ENCODE data around the gene TMEM30A. TPM values are rescaled to one million over a fixed set of nuclear protein-coding genes. Genes with fewer than 3 reads are reported as not detected.

Gene TMEM30A
- total RNA-seq, 1 experiment from 2014 or later: 65.2 TPM

- no peaks in the 10 kb centered on the region for H3K9me3 ChIP-seq (ENCODE audit: control insufficient read depth, low read depth, low read length)
- H3K36me3 Mint-ChIP-seq (ENCODE audit: insufficient read depth in 1 of 3, low read depth in 3 of 3): no peaks in the 10 kb centered on the region; a peak in 1 of 7 replicates
- H3K27me3 ChIP-seq (ENCODE audit: insufficient read depth, low read length): peaks cover 40% of the 10 kb centered on the region
- H2BK120ac ChIP-seq (ENCODE audit: low read depth, low read length, poor library complexity, severe bottlenecking): no peak overlapping the region
- no peak overlapping the region for H2BK15ac ChIP-seq (ENCODE audit: low read depth, low read length)
- no peak overlapping the region for H3K4ac ChIP-seq (ENCODE audit: low read depth, low read length)
- TF ChIP-seq CTCF (conservative IDR thresholded peaks at IDR 0.05): no peak
- no peaks in the 10 kb centered on the region for H3K79me2 ChIP-seq (ENCODE audit: insufficient read depth, low read length)
- H3K4me3 Mint-ChIP-seq: no peak overlapping the region
- H4K8ac ChIP-seq (replicated peaks; ENCODE audit: insufficient read length, low read depth, low read length): no peak overlapping the region
- no peak overlapping the region for H4K91ac ChIP-seq (ENCODE audit: insufficient read length, low read depth, low read length)
- H3K27ac ChIP-seq (ENCODE audit: insufficient read length, low read depth, low read length): no peak overlapping the region
- no peaks in the 10 kb centered on the region for H4K20me1 ChIP-seq (ENCODE audit: control insufficient read depth, insufficient read depth, insufficient read length)
- no peak overlapping the region for H2AK5ac ChIP-seq (ENCODE audit: insufficient read length, low read length)
- H2BK20ac ChIP-seq (ENCODE audit: low read depth, low read length, poor library complexity, severe bottlenecking): no peak overlapping the region
- no peak overlapping the region for H3K23ac ChIP-seq (ENCODE audit: insufficient read length, low read depth, low read length)
- H3K9me3 Mint-ChIP-seq: no peaks in the 10 kb centered on the region; a peak in 1 of 5 replicates
- no peak overlapping the region for H3K4me2 ChIP-seq (ENCODE audit: insufficient read depth, insufficient read length, low read length)
- peaks cover 64% of the 10 kb centered on the region for H3K27me3 Mint-ChIP-seq (ENCODE audit: low read depth)
- H3K9ac ChIP-seq (ENCODE audit: extremely low read depth, insufficient read length, low read length): no peak overlapping the region
- H2AFZ ChIP-seq (ENCODE audit: low read length): no peak overlapping the region
- H3K4me1 ChIP-seq (ENCODE audit: insufficient read depth, low read length): peaks cover 3% of the 10 kb centered on the region; the same call in 1 of the 2 replicates
- H3K56ac ChIP-seq (ENCODE audit: insufficient read length, low read depth, low read length): no peak overlapping the region
- no CpG with 5 or more reads among the region's 7 CpGs for WGBS (ENCODE audit: extremely low coverage, insufficient read length, low lambda C conversion rate)
- no peak overlapping the region for H3T11ph ChIP-seq (ENCODE audit: low read length)
- H3K14ac ChIP-seq (ENCODE audit: insufficient read depth, low read length): no peak overlapping the region
- no peak overlapping the region for H3K18ac ChIP-seq (ENCODE audit: insufficient read length, low read depth, low read length)
- H3K23me2 ChIP-seq (ENCODE audit: insufficient read length, low read depth, low read length, poor library complexity, severe bottlenecking): peaks cover 37% of the 10 kb centered on the region
- DNase-seq: no peak
- no peak overlapping the region for H2BK5ac ChIP-seq (ENCODE audit: insufficient read length, low read length)
- H3K27ac Mint-ChIP-seq: peak overlapping the region in 1 of 3 experiments; percentile 69; a peak in 1 of 7 replicates
- no peak overlapping the region for H2BK12ac ChIP-seq (ENCODE audit: insufficient read length, low read depth, low read length)
- H3K4me1 Mint-ChIP-seq: peaks cover 66 to 76% of the 10 kb centered on the region in 2 experiments
- H3K79me1 ChIP-seq (ENCODE audit: insufficient read depth, low read depth, low read length, poor library complexity, severe bottlenecking): no peaks in the 10 kb centered on the region
- no peak overlapping the region for H4K5ac ChIP-seq (ENCODE audit: insufficient read length, low read depth, low read length)
These were observed 75.3 kb downstream of the TMEM30A start for GRCh38 chr6:75209184-75209723.
